ENCODE data around the gene TTN.

- TF ChIP-seq SMC3 (IDR thresholded peaks at IDR 0.05; ENCODE audit: low read depth, low read length) (no peak), BHLHE40 (IDR thresholded peaks at IDR 0.05; ENCODE audit: low read depth, low read length) (no peak), CTCF (conservative IDR thresholded peaks at IDR 0.05; ENCODE audit: low read depth, low read length) (no peak), RAD21 (IDR thresholded peaks at IDR 0.05; ENCODE audit: low read length) (no peak), MAZ (IDR thresholded peaks at IDR 0.05; ENCODE audit: borderline replicate concordance, low read depth, low read length) (no peak), CHD1 (IDR thresholded peaks at IDR 0.05; ENCODE audit: low read depth, low read length) (no peak), POLR2A (IDR thresholded peaks at IDR 0.05; ENCODE audit: low read depth, low read length) (no peak)
Observed at GRCh38 chr2:178734518-178734917, 72.7 kb downstream of the TTN start.

Data from IMR-90 (cell line).